ENCODE data around the gene TBC1D5. TPM values are rescaled to one million over a fixed set of nuclear protein-coding genes. Genes with fewer than 3 reads are reported as not detected.

Gene TBC1D5
- total and polyA plus RNA-seq, 2 of the 8 experiments (the other 6 are each of a cell fraction or from before 2014, with no cell fraction given): 11.0 to 22.9 TPM

- Histone ChIP-seq H2BK12ac (ENCODE audit: low read depth, low read length) (no peak overlapping the region), H3K4me2 (ENCODE audit: insufficient read depth in 1 of 2, low read depth in 2 of 2, low read length in 2 of 2) (no peak overlapping the region), H2AK5ac (ENCODE audit: low read depth, low read length) (no peak overlapping the region), H3K14ac (ENCODE audit: insufficient read length) (no peak overlapping the region), H4K91ac (replicated peaks; ENCODE audit: insufficient read length, low read length) (no peak overlapping the region), H3K9ac (replicated peaks in 1 of 4; ENCODE audit: extremely low read depth in 1 of 4, low read depth in 3 of 4, low read length in 3 of 4) (no peak overlapping the region), H3K9me3 (ENCODE audit: insufficient read depth in 2 of 2, low read depth in 1 of 2, low read length in 1 of 2) (peaks cover 8 to 11% of the 10 kb centered on the region in 2 experiments), H3K79me2 (ENCODE audit: control insufficient read depth in 1 of 2, insufficient read depth in 2 of 2, low read length in 2 of 2) (no peaks in the 10 kb centered on the region), H2BK5ac (ENCODE audit: low read depth, low read length) (no peak overlapping the region), H3K23me2 (ENCODE audit: low read depth, low read length) (no peaks in the 10 kb centered on the region), H3K4me1 (replicated peaks in 1 of 4; ENCODE audit: control insufficient read depth in 3 of 4, insufficient read depth in 4 of 4, low read length in 3 of 4) (peaks cover 0 to 3% (median 0%) of the 10 kb centered on the region in 4 experiments; a peak in 1 of 7 replicates), H2BK15ac (ENCODE audit: low read length) (no peak overlapping the region), H3K27ac (ENCODE audit: low read depth, low read length) (no peak overlapping the region), H3K18ac (ENCODE audit: extremely low read depth, low read length) (no peak overlapping the region), H3K27me3 (replicated peaks in 1 of 4; ENCODE audit: control insufficient read depth in 3 of 4, extremely low read depth in 1 of 4, insufficient read depth in 3 of 4, low read length in 3 of 4) (no peaks in the 10 kb centered on the region), H3K23ac (ENCODE audit: insufficient read length) (no peak overlapping the region), H3K36me3 (ENCODE audit: control insufficient read depth in 2 of 4, insufficient read depth in 4 of 4, low read length in 3 of 4) (no peaks in the 10 kb centered on the region; a peak in 1 of 8 replicates), H2AFZ (ENCODE audit: low read length) (no peak overlapping the region), H4K20me1 (replicated peaks in 1 of 2; ENCODE audit: control insufficient read depth in 1 of 2, insufficient read depth in 2 of 2, low read length in 2 of 2) (no peaks in the 10 kb centered on the region), H4K8ac (ENCODE audit: extremely low read depth, insufficient read depth, low read length) (no peak overlapping the region), H2BK120ac (replicated peaks; ENCODE audit: low read depth, low read length) (no peak overlapping the region), H3K4ac (replicated peaks; ENCODE audit: insufficient read length, low read depth, low read length) (no peak overlapping the region), H3K56ac (replicated peaks; ENCODE audit: insufficient read length, low read depth, low read length) (no peak overlapping the region), H4K5ac (ENCODE audit: insufficient read length, low read depth, low read length) (no peak overlapping the region), H2BK20ac (ENCODE audit: low read length) (no peak overlapping the region), H3K79me1 (ENCODE audit: low read depth, low read length) (no peaks in the 10 kb centered on the region), H3K4me3 (ENCODE audit: extremely low read depth in 1 of 4, insufficient read depth in 2 of 4, low read depth in 3 of 4, low read length in 4 of 4) (no peak overlapping the region)
- POLR2A ChIA-PET (ENCODE audit: partially characterized antibody): no interaction called here
- CTCF ChIA-PET (ENCODE audit: partially characterized antibody): no interaction called here
- 100% methylated on average over 1 of the region's 1 CpG; no CpG with 5 or more reads in 1 of the 2 experiments for WGBS, 2 experiments (ENCODE audit: extremely low coverage in 1 of 2, insufficient coverage in 1 of 2, insufficient read length in 1 of 2, insufficient replicate concordance in 2 of 2, low coverage in 1 of 2, low lambda C conversion rate in 2 of 2, missing lambda C conversion rate in 1 of 2)
- DNase-seq (ENCODE audit: low read depth in 1 of 2, low spot score in 2 of 2) (no peak), FAIRE-seq (no peak)
- TF ChIP-seq HDAC2 (IDR thresholded peaks at IDR 0.05; ENCODE audit: borderline replicate concordance in 1 of 2, low read depth in 2 of 2, low read length in 2 of 2): no peak
Measured at GRCh38 chr3:17588422-17588821, 154.0 kb downstream of the TBC1D5 start.
